T-helper 2 cell treated with Interferon-gamma antibody and Interleukin-4, amounts not matched to agents 100 ng/mL and 5 ng/mL, for 36 hours (primary cell): ENCODE data around the gene FGF18. TPM values are rescaled to one million over a fixed set of nuclear protein-coding genes. Genes with fewer than 3 reads are reported as not detected.

Source experiments
- intact Hi-C: fragments of 100-400 bp; cut with micrococcal nuclease; formaldehyde crosslinking; loops from one replicate; pipeline ENCODE4 v1.15.1; 2023
- total RNA-seq: library from RNA; stranded (reverse); gene quantifications from 2 replicates; pipeline ENCODE4 v1.2.3, GENCODE V29; 2022

FGF18 gene
- total RNA-seq, 1 donor from 2014 or later = 0.20 TPM

DNA sequence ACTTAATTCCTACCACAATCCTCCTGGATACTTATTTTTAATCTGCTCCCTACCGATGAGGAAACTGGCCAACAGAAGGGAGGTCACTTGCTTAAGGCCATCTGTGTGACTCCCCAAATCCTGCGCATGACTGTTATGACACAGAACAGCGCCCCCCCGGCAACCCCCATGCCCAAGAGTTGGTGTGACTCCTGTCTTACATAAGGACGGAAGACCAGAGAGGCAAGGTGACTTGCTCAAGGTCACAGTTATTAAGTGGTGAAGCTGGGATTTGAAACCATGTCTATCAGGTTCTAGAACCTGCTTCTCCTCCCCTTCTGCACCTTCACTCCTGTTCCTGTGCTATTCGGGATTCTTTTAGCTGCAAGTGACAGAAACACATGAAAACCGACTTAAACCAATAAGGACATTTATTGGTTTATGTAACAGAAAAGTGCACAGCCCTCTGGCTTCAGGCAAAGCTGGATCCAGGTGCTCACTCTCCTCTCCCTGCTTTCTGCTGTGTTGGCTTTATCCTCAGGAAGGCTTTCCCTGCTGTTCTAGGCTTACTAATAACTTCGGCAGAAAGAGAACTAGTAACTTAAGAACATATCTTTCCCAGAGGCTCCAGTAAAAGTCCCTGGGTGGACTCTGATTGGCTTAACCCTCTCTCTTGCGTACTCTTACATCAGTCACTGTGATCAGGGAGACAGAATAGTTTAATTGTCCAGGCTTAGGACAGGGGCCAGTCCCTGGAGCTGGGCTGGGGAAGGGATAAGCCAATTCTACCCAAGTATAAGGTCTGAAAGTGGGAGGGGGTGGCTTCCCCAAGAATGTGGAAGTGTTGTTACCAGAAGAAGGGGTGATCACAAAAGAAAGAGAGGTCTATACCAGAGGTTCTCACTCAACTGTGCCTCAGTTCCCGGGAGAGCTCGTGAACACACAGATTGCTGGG, 43.7 kb downstream of the FGF18 start:
- intact Hi-C loops = no loop called here

DNA sequence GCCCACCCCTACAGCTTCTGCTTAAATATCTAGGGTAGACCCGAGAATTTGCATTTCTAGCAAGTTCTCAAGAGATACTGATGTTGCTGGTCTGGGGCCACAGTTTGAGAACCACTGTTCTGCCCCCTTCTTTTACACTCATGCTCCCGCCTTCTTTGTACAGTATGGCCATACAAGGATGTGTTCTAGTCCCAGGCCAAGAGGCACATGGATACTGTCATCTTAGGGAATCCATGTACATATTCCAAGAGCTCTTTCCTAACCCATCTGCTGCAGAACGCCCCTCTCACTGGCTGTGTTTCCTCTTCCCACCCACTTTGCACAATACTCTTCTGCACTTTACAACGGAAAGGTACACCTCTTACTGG, 44.4 kb downstream of the FGF18 start:
- intact Hi-C loops = no loop called here

DNA sequence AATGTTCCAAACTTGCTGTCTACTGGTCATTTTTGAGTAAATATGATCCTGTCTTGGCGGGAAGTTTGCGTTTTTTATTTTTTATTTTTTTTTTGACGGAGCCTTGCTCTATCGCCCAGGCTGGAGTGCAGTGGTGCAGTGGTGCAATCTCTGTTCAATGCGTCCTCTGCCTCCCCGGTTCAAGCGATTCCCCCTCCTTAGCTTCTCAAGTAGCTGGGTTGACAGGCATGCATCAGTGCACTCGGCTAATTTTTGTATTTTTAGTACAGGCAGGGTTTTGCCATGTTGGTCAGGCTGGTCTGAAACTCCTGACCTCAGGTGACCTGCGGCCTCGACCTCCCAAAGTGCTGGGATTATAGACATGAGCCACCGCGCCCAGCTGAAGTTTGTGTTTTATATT, 45.4 kb downstream of the FGF18 start:
- intact Hi-C loops = no loop called here

DNA sequence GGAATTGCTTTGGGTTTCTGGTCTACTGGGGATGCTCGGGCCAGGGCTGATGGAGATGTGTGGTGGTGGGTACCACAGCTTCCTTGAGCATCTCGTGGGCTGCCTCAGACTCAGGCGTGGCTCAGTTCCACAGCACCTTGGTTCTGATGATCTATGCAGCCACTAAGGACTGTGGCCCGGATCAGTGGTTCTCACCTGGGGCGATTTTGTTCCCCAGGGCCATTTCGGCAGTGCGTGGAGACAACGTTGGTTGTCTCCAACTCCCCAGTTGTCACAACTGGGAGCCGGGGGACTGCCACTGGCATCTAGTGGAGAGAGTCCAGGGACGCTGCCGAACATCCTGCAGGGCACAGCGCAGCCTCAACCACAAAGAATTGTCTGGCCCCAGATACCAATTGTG, 47.7 kb downstream of the FGF18 start:
- intact Hi-C loops = no loop called here

DNA sequence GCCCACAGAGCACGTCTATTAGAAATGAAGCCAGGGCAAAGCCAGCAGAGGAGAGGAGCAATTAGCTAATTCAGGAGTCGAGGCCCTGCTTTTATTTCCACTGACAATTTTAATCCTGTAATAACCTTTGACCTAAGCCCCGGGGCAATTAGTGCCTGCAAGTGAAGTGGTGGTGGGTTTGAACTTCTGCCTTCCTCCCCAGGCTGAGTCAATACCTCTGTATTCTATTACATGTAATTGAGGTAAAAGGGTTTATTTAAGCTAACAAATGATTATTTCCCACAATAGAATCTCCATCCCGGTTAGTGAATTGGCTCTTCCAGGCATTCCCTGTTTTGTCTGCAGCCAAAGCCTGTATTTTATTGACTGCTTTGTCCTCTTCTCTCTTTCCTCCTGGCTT, 49.9 kb downstream of the FGF18 start:
- intact Hi-C loops = no loop called here

DNA sequence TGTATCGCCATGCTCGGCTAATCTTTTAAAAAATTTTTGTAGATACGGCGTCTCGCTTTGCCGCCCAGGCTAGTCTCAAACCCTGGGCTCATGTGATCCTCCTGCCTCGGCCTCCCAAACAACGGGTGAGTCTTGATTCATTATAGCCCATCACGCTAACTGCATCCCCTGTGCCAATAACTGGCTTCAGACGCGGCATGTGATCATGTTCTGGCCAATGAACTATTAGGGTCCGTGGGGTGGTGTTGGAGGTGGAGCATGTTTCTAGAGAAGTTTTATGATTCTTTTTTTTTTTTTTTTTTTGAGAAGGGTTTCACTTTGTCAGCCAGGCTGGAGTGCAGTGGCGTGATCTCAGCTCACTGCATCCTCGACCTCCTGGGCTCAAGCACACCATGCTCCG, 51.0 kb downstream of the FGF18 start:
- intact Hi-C loops = no loop called here

DNA sequence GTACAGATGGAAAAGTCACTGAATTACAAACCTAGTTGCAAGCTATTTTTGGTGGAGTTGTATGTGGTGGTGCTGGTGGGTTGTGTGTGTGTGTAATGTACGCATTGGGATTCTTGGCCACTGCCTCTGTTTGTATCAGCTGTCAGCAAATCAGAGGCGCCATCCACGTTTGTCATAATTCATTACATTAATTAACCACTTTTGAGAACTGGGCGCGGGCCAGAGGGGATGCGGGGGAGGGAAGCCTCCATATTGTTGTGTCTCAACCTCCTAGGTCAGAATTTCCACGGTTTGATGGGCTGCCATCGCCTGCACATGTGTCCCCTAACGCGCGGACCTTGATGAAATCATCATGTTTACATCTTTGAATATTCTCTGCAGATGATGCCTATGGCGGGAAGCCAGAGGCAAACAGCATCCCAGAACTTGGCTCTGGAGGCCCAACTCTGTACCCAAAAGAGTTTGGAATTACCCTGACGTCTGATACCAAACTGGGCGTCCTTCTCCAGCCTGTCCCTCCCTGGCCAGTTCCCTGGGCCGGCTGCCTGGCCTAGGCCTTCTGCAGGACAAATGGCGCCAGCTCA, 54.9 kb downstream of the FGF18 start:
- intact Hi-C loops = no loop called here

DNA sequence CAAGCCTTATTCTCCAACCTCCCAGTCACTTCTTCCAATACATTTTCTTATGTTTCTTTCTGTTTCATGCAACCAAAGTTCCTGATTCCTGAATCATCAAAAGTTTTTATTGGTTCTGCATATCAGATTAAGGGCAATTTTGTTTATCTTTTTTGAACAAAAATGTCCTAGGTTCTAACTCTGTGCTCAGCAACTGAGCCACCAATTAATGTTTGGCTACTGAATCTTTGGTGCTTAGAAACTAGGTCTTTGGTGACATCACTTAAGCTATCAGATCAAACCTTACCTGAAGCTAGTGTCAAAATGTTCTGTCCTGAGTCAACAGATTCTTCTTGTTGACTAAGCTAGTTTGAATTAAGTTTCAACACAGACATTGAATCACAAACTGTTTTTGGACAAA, 56.1 kb downstream of the FGF18 start:
- intact Hi-C loops = no loop called here

DNA sequence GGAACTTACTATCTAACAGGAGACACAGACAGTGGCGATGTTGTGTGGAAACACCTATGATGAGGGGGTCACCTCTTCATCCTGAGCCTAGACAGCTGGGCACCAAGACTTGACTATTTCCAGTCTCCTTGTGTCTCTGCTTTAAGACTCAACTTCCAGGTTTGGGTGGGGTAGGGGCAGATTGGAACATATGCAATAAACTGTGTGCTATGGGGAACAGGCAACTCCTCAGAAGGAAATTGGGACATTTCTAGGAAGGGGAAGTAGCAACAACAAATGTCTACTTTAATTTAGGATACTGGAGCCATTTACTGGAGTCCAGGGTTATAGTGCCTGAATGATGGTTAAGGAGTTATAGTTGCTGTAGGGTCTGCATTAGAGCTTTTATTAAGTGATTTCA, 57.3 kb downstream of the FGF18 start:
- intact Hi-C loops = no loop called here

DNA sequence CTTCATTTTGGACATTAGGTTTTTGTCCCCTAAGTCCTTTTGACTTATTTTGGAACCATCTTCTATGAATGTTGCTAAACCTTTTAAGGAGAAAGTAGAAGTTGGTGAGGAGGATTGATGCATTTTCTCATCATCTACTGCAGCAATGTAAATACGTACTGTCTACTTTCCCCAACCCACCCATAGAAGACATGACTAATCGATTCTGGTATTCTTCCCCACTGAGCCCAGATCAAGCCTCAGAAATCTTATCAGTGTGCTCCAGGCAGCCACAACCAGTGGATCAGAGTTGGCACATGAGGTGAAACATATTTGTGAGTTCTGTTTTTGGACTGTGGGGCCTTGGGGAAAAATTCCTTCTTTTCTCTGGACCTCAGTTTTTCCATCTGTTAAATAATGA, 57.7 kb downstream of the FGF18 start:
- intact Hi-C loops = no loop called here

DNA sequence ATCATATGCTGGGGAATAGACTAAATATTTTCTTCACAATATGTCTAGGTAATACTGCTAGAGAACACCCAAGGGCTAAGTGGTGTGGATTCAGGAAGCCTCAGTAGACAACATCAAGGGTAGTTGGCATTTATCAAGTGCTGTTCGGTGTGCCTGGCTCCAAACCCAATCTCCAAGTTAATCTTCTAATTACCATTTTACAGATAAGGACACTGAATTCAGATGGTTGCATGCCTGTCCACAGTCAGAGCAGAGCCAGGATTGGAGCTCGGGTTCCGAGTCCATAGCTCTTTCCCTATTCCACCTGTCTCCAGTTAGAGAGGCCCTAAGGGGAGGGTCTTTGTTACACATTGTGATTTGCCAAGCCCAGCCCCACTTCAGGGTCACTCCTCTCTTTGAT, 58.2 kb downstream of the FGF18 start:
- intact Hi-C loops = no loop called here

DNA sequence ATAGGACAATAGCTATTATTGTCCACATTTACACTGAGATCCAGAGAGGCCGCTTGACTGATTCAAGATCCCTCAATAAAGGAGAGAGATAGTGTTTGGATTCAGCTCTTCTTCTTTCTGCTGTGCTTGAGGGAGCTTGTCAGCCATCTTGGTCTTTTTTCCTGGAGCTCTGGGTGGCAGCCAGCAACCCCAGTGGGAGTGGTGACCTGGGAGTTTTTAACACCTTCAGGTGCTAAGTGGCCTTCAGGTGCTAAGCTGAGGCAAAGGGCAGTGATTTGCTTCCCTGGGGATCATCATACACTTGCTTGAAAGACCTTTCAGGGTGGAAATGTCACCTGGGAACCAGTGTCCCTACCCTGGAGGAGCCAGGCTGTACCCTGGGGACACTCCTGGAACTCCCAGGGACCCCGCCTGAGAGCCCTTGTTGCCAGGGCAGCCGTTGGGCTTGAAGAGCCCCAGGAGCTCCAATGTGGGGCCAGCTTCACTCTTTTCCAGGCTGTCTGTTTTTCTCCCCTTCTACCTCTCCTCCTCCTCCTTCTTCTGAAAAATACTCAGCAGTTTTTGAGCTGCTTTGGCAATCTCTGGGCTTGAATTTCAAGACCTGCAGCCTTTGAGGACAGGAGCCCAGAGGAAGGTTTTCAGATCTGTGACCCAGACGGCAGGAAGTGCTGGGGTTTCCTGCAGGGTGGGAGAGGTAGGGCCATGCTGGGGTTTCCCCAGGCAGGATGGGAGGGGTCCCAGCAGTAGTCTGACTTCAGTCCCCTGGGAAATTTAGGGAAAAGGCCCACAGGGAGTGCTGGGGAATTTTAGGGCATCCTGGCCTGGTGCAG, 59.7 kb downstream of the FGF18 start:
- intact Hi-C loops = no loop called here

DNA sequence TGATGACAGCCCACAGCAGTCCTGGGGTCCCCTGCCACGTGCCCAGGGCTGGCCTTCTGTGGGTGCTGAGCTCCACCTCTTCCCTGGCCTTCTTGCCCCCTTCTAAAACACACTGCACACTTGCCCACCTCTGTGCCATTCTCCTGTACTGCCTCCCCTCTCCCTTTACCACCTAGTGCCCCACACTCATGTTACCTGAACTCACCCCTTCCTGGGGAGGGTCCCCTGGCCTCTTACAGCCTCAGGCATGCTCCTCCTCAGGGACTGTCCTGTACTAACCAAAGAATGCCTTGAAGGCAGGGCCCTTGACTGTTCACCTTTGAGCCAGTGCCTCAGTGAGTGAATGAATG, 60.3 kb downstream of the FGF18 start:
- intact Hi-C loops = no loop called here

DNA sequence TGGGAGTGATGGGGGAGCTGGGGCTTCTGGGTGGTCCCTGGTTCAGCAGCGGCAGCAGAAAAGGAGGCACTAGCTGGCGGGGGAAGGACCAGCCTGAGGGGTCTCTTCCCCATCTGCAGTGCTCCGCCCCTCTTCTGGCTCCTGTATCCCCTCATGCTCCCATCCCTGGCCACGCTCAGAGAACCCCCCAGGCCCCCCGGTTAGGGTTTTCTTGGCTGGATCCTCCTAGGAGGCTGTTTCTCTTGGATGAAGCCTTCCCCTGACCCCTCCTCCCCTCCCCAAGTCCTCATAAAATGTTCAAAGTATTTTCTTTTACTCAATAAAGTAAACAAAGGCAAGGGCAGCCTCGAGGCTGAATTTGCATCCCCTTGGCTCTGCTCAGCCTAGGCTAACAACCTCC, 60.8 kb downstream of the FGF18 start:
- intact Hi-C loops = no loop called here

DNA sequence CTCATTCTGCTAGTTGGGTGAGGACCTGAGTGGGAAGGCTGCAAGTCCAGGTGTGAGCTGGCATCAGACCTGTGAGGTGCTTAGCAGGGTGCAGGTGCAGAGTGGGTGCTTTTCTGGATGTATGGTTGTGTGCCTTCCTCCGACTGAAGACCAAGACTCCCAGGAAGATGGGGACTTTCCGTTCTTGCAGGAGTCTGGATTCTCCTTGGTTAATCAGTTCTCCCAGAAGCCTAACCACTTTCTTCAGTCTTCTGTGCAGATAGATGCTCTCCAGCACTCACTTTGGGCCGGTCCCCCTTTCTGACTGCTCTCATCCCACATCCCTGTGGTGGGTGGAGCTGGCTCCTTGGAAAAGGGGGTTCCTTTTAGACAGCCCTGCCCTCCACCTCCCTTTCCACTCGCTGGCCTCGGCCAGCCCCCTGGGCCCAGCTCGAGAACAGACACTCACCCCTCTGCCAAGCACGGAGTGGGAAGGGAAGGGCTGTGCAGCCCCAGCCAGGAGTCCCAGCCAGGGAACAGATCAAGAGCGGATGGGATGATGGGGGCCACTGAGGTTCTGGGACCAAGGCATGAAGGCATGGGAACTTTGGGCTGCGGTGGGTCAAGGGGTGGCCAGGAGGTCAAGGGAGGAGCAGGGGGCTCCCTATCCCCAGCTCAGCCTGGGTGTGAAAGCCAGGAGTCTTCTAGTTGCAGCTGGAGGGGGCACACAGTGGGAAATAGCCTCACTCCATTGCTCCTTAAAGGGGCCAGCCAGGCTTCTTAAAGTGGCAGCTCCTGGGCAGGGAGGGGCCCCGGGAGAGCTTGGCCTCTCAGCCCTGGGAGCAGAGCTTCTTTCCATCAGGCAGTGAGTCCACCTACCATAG, 62.4 kb downstream of the FGF18 start:
- intact Hi-C loops = no loop called here

DNA sequence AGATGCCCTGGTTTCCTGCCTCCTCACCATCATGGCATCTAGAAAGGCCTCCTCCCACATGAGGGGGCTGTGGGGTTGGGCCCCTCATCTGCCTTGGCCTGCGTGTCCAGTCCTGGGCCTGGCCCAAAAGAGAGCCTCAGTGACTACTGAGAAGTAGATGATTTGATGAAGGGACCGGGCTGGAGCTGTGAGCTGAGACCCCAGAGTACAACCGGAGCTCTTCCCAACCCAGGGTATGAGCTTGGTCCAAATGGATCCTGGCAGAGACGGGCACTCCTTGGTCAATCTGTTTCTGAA, 62.9 kb downstream of the FGF18 start:
- intact Hi-C loops = no loop called here

DNA sequence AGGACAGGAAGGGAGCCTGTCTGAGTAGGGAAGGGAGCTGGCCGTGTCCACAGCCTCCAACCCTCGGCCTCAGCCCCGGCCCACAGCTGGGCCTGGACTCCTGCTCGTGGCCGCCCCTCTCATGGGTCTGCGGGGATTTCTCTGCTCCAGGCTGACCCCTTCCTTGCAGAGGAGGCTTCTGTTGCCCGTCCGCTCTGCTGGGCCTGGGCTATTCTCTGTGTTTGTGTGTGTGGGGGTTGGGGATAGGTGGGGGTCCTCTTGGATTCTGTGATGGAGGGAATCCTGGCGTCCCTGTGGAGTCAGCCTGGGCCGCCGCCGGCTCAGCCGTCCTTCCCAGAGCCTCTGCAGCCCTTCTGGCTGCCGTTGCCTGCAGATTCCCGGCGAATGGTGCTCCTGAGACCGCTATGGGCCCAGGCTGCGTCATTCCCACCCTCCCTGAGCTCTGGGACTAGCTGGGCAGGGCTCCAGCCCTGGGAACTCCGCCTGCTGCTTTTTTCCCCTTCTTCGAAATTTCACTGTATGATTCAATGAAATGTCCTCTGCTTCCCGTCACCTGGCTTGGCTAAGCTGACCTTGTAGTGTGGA, 64.2 kb downstream of the FGF18 start:
- intact Hi-C loops = loop anchor here (1.0 kb wide), 2 partner anchors 26 to 424 kb away; no protein-coding TSS in a partner anchor

DNA sequence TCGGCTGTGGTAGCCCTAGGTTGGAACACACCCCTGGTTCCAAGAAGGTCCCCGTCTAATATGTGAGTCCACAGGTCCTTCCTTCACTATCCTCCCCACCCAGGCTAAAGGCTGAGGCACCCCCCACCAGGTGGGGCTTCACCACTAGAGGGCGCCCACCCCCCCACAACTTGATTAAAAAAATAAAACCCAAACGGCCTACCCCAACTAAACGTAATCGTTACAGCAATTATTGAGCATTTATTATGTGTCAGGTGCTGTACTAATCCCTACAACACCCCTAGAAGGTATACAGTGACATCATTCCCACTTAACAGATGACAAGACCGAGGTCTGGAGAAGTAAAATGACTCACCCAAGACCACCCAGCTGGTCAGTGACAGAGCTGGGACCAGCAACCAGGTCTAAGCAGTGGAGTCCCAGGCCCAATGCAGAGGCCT, 65.0 kb downstream of the FGF18 start:
- intact Hi-C loops = loop anchor here (1.0 kb wide), 2 partner anchors 25 to 423 kb away; no protein-coding TSS in a partner anchor

DNA sequence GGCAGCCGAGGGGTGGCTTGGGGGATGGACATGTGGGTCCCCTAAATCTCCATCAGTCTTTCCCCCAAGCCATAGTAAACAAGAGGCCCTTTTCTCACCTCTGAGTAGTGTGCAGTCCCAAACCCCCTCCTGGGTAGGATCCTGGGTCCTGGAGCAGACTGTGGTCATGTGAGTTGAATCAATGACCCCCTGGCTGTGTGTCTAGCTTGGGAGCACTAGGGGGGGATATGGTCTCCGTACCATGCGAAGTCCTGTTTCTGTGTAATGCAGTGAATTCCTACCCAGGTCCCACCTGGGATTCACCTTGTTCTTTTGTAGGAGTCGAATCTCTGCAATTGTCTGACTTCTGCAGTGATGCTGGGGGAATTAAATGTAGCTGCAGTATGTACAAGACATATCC, 66.2 kb downstream of the FGF18 start:
- intact Hi-C loops = no loop called here

DNA sequence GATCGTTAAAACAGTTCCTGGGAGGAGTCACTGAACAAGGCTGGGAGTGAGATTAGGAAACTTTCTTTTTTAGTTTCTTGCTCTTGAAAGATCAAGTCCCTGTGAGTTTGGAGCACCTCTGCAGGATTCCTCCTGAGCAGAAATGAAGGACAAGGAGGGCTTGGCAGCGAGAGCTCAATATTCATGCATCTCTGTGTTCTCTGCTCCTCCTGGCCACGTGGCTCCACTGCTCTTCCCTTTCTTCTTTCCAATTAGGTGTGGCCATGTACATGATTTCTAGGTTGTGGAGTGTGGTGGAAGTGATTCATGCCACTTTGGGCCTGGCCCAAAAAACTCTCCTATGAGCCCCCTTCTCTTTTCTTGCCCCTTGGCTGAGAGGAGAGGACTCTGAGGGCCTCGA, 67.2 kb downstream of the FGF18 start:
- intact Hi-C loops = no loop called here

DNA sequence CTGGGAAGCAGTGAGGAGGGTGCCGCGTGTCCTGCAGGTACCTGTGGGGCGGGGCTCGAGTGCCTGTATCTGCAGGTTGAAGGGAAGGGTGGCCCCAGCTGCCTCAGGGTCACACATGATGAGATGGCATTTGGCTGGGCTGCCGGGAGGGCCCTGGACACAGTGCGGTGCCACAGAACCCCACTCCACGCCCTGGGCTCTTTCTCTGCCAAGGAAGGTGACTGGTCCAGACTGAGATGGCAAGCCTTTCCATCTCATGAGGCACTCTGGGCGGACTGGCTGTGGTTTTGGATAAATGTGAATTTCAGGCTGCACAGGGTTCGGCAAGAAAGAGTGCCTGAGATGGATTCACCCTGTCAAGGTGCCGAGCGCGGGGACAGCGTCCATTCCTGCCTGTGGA, 69.4 kb downstream of the FGF18 start:
- intact Hi-C loops = no loop called here
